Ovary (tissue), 3 donors: ENCODE results near the gene IBSP.

Experiments
- EP300 ChIP-seq: sonication (generic); formaldehyde crosslinking; IDR thresholded peaks from one replicate; pipeline ENCODE4 v1.6.1; 2017; ENCODE audit warnings: antibody characterized with exemption
- POLR2A ChIP-seq: fragments of 450-650 bp; IDR thresholded peaks from one replicate; pipeline ENCODE4 v1.6.1; 2017; ENCODE audit warnings: antibody characterized with exemption, mild to moderate bottlenecking, moderate library complexity
- TF ChIP-seq, protein P1 (sequence below), 3 donors: fragments of 450-650 bp in 2 of 3; fragments of 200-600 bp in 1 of 3; IDR thresholded peaks; one replicate each; pipeline versions ENCODE4 v1.5.1 to v1.8.0; 2016 to 2022; ENCODE audit warnings: antibody characterized with exemption in 3 of 3, mild to moderate bottlenecking in 1 of 3
- donor health status: DM: no; HTN: no; CAD: no.

DNA sequence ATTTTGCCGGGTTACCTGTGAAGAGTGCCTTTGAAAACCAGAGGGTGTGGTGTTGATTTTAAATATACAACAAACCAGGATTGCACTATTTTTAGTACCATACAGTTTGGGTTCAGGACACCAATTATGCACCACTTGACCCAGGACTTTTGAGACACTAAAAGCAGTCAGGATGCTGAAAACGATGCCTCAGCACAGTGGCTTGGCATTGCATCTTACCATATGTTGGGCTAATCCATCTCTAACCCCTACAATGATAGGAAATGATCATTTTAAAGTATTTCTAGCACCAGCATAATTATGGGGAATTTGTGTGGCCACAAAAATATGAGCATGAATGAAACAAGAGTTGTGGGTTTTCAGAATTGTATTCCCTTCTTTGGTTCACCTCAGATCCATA lies 4.1 kb downstream of the IBSP start:
- TF ChIP-seq, protein P1, sequence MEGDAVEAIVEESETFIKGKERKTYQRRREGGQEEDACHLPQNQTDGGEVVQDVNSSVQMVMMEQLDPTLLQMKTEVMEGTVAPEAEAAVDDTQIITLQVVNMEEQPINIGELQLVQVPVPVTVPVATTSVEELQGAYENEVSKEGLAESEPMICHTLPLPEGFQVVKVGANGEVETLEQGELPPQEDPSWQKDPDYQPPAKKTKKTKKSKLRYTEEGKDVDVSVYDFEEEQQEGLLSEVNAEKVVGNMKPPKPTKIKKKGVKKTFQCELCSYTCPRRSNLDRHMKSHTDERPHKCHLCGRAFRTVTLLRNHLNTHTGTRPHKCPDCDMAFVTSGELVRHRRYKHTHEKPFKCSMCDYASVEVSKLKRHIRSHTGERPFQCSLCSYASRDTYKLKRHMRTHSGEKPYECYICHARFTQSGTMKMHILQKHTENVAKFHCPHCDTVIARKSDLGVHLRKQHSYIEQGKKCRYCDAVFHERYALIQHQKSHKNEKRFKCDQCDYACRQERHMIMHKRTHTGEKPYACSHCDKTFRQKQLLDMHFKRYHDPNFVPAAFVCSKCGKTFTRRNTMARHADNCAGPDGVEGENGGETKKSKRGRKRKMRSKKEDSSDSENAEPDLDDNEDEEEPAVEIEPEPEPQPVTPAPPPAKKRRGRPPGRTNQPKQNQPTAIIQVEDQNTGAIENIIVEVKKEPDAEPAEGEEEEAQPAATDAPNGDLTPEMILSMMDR (IDR thresholded peaks at IDR 0.05) = no peak
- TF ChIP-seq EP300 (no peak), POLR2A (no peak)
